Lower leg skin (tissue), 4 donors: ENCODE measurements around the gene SMIM23. TPM values are rescaled to one million over a fixed set of nuclear protein-coding genes. Genes with fewer than 3 reads are reported as not detected.

Source experiments
- DNase-seq, 2 donors: peaks; one replicate each; pipeline ENCODE4 v3.0.0-alpha.2; 2019; ENCODE audit warnings: low spot score in 2 of 2
- H3K4me3 ChIP-seq: fragments of 200-600 bp; sonication (generic); 2 replicates; pipeline ENCODE4 v1.5.1; 2017; ENCODE audit warnings: mild to moderate bottlenecking, low read depth; ENCODE audit not compliant: poor library complexity, severe bottlenecking
- POLR2A ChIP-seq, 2 donors: fragments of 450-650 bp; IDR thresholded peaks; one replicate each; pipeline ENCODE4 v1.6.1; 2016 to 2017; ENCODE audit warnings: antibody characterized with exemption in 2 of 2, mild to moderate bottlenecking in 1 of 2, moderate library complexity in 1 of 2
- WGBS, 2 donors: methylation state at CpG; one replicate each; pipeline ENCODE4 v1.1.5; 2018; 5-methylcytosine and 5-hydroxymethylcytosine counted together
- intact Hi-C: fragments of 100-400 bp; cut with DNase I; formaldehyde crosslinking; loops from one replicate; pipeline ENCODE4 v1.15.0; 2023; ENCODE audit warnings: low total_unique reads
- total RNA-seq, 4 donors: library from RNA; depleted of rRNA; stranded (reverse); fragments of >200 nt; gene quantifications; one replicate each; pipeline ENCODE4 v1.1.0, GENCODE V29; 2016
- TF ChIP-seq, protein P1 (sequence below), 3 donors: fragments of 450-650 bp; IDR thresholded peaks; one replicate each; pipeline ENCODE4 v1.5.1; 2016; ENCODE audit warnings: antibody characterized with exemption in 3 of 3, mild to moderate bottlenecking in 3 of 3, moderate library complexity in 2 of 3

SMIM23 gene
- total RNA-seq, 4 donors from 2014 or later, result not detected

DNA sequence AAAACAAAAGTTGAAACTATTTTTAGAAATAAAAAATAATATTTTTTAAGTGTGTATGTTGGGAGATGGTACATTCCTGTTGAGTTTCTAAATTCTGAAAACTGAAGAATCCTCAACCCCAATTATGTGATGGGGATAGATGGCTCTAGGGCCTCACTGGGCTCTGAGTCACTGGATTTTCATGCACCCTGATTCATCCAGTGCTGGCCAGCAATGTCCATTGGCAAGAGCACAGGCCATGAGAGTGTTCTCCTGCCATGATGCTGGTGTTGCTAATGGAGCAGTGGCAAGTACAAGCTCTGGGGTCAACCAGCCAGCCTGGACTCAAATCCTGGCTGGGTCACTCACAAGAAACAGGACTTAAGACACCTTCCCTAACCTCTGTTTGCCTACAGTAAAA, 23.3 kb downstream of the SMIM23 start:
- H3K4me3 ChIP-seq, result no peak overlapping the region
- TF ChIP-seq POLR2A (IDR thresholded peaks at IDR 0.05), result no peak
- TF ChIP-seq, protein P1, sequence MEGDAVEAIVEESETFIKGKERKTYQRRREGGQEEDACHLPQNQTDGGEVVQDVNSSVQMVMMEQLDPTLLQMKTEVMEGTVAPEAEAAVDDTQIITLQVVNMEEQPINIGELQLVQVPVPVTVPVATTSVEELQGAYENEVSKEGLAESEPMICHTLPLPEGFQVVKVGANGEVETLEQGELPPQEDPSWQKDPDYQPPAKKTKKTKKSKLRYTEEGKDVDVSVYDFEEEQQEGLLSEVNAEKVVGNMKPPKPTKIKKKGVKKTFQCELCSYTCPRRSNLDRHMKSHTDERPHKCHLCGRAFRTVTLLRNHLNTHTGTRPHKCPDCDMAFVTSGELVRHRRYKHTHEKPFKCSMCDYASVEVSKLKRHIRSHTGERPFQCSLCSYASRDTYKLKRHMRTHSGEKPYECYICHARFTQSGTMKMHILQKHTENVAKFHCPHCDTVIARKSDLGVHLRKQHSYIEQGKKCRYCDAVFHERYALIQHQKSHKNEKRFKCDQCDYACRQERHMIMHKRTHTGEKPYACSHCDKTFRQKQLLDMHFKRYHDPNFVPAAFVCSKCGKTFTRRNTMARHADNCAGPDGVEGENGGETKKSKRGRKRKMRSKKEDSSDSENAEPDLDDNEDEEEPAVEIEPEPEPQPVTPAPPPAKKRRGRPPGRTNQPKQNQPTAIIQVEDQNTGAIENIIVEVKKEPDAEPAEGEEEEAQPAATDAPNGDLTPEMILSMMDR (IDR thresholded peaks at IDR 0.05), result no peak
- no peak for DNase-seq
- intact Hi-C loops, result no loop called here

DNA sequence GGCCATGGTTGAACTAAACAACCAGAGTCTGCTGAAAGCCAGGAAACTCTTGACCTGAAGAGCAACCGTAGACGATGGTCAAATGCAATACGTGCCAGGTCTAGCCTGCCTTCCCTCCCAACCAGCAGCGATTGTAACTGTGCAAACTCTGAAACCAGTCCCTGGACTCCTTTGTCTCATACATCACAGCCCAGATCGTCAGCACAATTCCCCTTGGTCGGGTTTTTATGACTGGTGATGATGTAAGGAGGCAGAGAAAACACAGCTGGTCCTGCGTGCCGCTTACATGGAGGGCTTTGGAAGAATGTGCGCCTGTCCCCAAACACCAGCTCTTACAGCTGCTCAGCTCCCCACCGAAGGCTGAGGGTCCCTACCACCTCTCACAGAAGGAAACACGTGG, 24.6 kb downstream of the SMIM23 start:
- 83 to 86% methylated on average over 11 of the region's 11 CpGs for WGBS, 2 donors
- no peak overlapping the region for H3K4me3 ChIP-seq
- no peak for DNase-seq
- TF ChIP-seq POLR2A (IDR thresholded peaks at IDR 0.05), result no peak
- TF ChIP-seq, protein P1 (IDR thresholded peaks at IDR 0.05), result no peak
- intact Hi-C loops, result no loop called here

- no peak for TF ChIP-seq POLR2A (IDR thresholded peaks at IDR 0.05)
- TF ChIP-seq, protein P1 (IDR thresholded peaks at IDR 0.05), result no peak
- no peak overlapping the region for H3K4me3 ChIP-seq
- WGBS, 2 donors, result 90 to 91% methylated on average over 4 of the region's 4 CpGs
- intact Hi-C loops, result no loop called here
- DNase-seq, result no peak
Measured at GRCh38 chr5:171813270-171813669, 27.7 kb downstream of the SMIM23 start.

GRCh38 chr5:171813813-171814490, 28.3 kb downstream of the SMIM23 start:
- H3K4me3 ChIP-seq, result no peak overlapping the region
- intact Hi-C loops, result no loop called here
- TF ChIP-seq, protein P1 (IDR thresholded peaks at IDR 0.05), result no peak
- no peak for TF ChIP-seq POLR2A (IDR thresholded peaks at IDR 0.05)
- 77 to 82% methylated on average over 7 of the region's 7 CpGs for WGBS, 2 donors
- DNase-seq, result no peak

DNA sequence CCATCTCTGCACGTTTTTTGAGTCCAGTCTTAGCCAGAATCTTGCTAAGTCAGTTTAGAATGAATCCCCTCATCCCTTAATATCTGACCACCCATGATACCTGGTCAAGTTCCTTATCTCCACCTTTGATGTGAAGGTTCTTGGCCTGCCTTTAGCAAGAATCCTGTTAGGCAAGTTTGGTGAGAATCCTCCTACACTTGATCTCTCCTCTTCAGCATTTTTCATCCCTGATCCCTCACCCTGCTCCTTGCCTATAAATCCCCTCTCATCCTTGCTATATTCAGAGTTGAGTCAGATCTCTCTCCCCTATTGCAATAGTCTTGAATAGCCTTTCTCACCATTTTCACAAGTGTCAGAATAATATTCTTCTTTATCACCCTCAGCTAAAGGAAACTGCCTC, 31.0 kb downstream of the SMIM23 start:
- 50 to 53% methylated on average over 1 of the region's 1 CpG for WGBS, 2 donors
- intact Hi-C loops, result no loop called here
- no peak overlapping the region for H3K4me3 ChIP-seq
- no peak for TF ChIP-seq POLR2A (IDR thresholded peaks at IDR 0.05)
- no peak for DNase-seq

DNA sequence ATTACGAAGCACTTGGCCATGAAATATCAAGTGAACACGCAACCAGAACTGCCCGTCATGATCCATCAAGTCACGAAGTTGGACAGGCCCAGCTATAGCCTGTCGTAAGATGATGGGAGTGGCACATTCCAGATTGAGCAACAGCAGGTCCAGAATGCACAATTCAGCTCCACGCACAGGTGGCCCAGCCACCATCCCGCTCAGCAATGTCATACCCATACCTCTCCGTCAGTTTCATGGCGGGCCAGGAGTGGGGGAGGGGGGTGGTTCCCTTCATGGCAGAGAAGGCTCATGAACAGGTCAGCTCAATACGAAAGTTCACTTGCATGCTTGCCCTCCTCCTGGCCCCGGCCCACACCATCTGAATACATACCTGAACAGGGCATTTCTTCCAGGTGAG, 34.9 kb downstream of the SMIM23 start:
- no peak overlapping the region for H3K4me3 ChIP-seq
- TF ChIP-seq, protein P1 (IDR thresholded peaks at IDR 0.05), result no peak
- TF ChIP-seq POLR2A (IDR thresholded peaks at IDR 0.05), result no peak
- 76 to 93% methylated on average over 11 of the region's 11 CpGs for WGBS, 2 donors
- intact Hi-C loops, result no loop called here
- DNase-seq, result peak in 1 of 2 donors; percentile 68
